IMR-90 (cell line): Measurements from ENCODE around the gene PRPSAP1. TPM values are rescaled to one million over a fixed set of nuclear protein-coding genes. Genes with fewer than 3 reads are reported as not detected.

ENCODE experiments used
- ATAC-seq: fragments of 200-7000 bp; cut with Tn5 transposase; 2 replicates; pipeline ENCODE4 v1.9.1; 2020; ENCODE audit warnings: low read depth, mild to moderate bottlenecking, moderate library complexity
- BruUV-seq: library from RNA; stranded (reverse); fragments of 400-500 nt; replicated peaks from 2 replicates; lab custom pipeline; 2021; lab: Mats Ljungman, UMichigan
- CTCF ChIA-PET: fragments of 300-600 bp; formaldehyde crosslinking; extraction: SDS; loops from one replicate; lab custom pipeline; 2021; ENCODE audit warnings: antibody characterized with exemption; lab: Yijun Ruan, JAX
- POLR2A ChIA-PET: fragments of 300-600 bp; sonication (Branson Sonifier 250); formaldehyde crosslinking; loops from one replicate; lab custom pipeline; 2022; ENCODE audit warnings: antibody characterized with exemption; ENCODE audit not compliant: unreplicated experiment; lab: Charles Lee
- DNase-seq: peaks from one replicate; pipeline ENCODE4 v3.0.0; 2013
- H2AFZ ChIP-seq: replicated peaks from 2 replicates; pipeline ENCODE3; 2013; ENCODE audit warnings: low read length, mild to moderate bottlenecking; ENCODE audit not compliant: poor library complexity
- H2AK5ac ChIP-seq: 2 replicates; pipeline ENCODE4 v1.6.1; 2013; ENCODE audit warnings: low read depth, low read length, inconsistent platforms
- H2AK9ac ChIP-seq: replicated peaks from 2 replicates; pipeline ENCODE3; 2013; ENCODE audit warnings: mild to moderate bottlenecking, low read depth, low read length, moderate library complexity; ENCODE audit not compliant: poor library complexity
- H2BK120ac ChIP-seq: 2 replicates; pipeline ENCODE4 v1.6.1; 2013; ENCODE audit warnings: low read depth, low read length, inconsistent platforms
- H2BK15ac ChIP-seq: 3 replicates; pipeline ENCODE4 v1.6.1; 2013; ENCODE audit warnings: low read depth, low read length, inconsistent platforms
- H2BK20ac ChIP-seq: 2 replicates; pipeline ENCODE4 v1.6.1; 2013; ENCODE audit warnings: low read depth, mild to moderate bottlenecking, inconsistent platforms, low read length, moderate library complexity
- H2BK5ac ChIP-seq: 2 replicates; pipeline ENCODE4 v1.6.1; 2013; ENCODE audit warnings: mild to moderate bottlenecking, low read depth, low read length, inconsistent platforms; ENCODE audit not compliant: poor library complexity, severe bottlenecking
- H3K14ac ChIP-seq: replicated peaks from 2 replicates; pipeline ENCODE4 v1.6.1; 2013; ENCODE audit warnings: low read depth, low read length, inconsistent platforms
- H3K18ac ChIP-seq: 2 replicates; pipeline ENCODE4 v1.6.1; 2013; ENCODE audit warnings: low read depth, low read length, control low read depth
- H3K23ac ChIP-seq: 2 replicates; pipeline ENCODE4 v1.6.1; 2013; ENCODE audit warnings: low read depth, low read length, inconsistent platforms
- H3K27ac ChIP-seq: 2 replicates; pipeline ENCODE4 v1.5.1; 2013; ENCODE audit warnings: mild to moderate bottlenecking, control low read depth, low read length; ENCODE audit not compliant: insufficient read depth
- H3K27me3 ChIP-seq: 2 replicates; pipeline ENCODE4 v1.6.1; 2013; ENCODE audit warnings: low read length; ENCODE audit not compliant: control insufficient read depth, insufficient read depth
- H3K36me3 ChIP-seq: 2 replicates; pipeline ENCODE4 v1.6.1; 2013; ENCODE audit warnings: low read length, mixed read lengths; ENCODE audit not compliant: control insufficient read depth, insufficient read depth
- H3K4ac ChIP-seq: 2 replicates; pipeline ENCODE4 v1.6.1; 2013; ENCODE audit warnings: low read depth, low read length, inconsistent platforms
- H3K4me1 ChIP-seq: 2 replicates; pipeline ENCODE4 v1.6.1; 2013; ENCODE audit warnings: low read length, mixed read lengths; ENCODE audit not compliant: control insufficient read depth, insufficient read depth
- H3K4me2 ChIP-seq: 2 replicates; pipeline ENCODE4 v1.6.1; 2013; ENCODE audit warnings: low read depth, mild to moderate bottlenecking, control low read depth, low read length, moderate library complexity
- H3K4me3 ChIP-seq: 2 replicates; pipeline ENCODE4 v1.5.1; 2013; ENCODE audit warnings: low read depth, mild to moderate bottlenecking, control low read depth, low read length, moderate library complexity; ENCODE audit not compliant: insufficient read depth
- H3K56ac ChIP-seq: 2 replicates; pipeline ENCODE4 v1.6.1; 2013; ENCODE audit warnings: low read length, inconsistent platforms; ENCODE audit not compliant: insufficient read depth; ENCODE audit errors: extremely low read depth
- H3K79me1 ChIP-seq, 2 experiments: 2 replicates each; pipeline ENCODE4 v1.6.1; 2013; ENCODE audit warnings: low read length in 2 of 2, inconsistent platforms in 1 of 2, low read depth in 1 of 2
- H3K9ac ChIP-seq: 2 replicates; pipeline ENCODE4 v1.6.1; 2013; ENCODE audit warnings: low read depth, low read length, control low read depth
- H3K9me1 ChIP-seq: 2 replicates; pipeline ENCODE4 v1.6.1; 2013; ENCODE audit warnings: low read length, inconsistent platforms; ENCODE audit not compliant: insufficient read depth
- H3K9me3 ChIP-seq: 2 replicates; pipeline ENCODE4 v1.6.1; 2013; ENCODE audit warnings: low read length; ENCODE audit not compliant: control insufficient read depth, insufficient read depth
- H4K20me1 ChIP-seq: 2 replicates; pipeline ENCODE4 v1.6.1; 2013; ENCODE audit warnings: low read length, inconsistent platforms; ENCODE audit not compliant: insufficient read depth
- H4K5ac ChIP-seq: 2 replicates; pipeline ENCODE4 v1.6.1; 2013; ENCODE audit warnings: mild to moderate bottlenecking, low read depth, low read length, control low read depth
- H4K8ac ChIP-seq, 2 experiments: 2 replicates each; pipeline ENCODE4 v1.6.1; 2013; ENCODE audit warnings: low read depth in 2 of 2, low read length in 2 of 2, control low read depth in 1 of 2, inconsistent platforms in 1 of 2
- H4K91ac ChIP-seq: 2 replicates; pipeline ENCODE4 v1.6.1; 2013; ENCODE audit warnings: low read depth, low read length, inconsistent platforms; ENCODE audit not compliant: insufficient read depth
- BHLHE40 ChIP-seq: fragments of 150-350 bp; IDR thresholded peaks from 2 replicates; pipeline ENCODE4 v1.6.1; 2016; ENCODE audit warnings: mild to moderate bottlenecking, low read depth, low read length
- CEBPB ChIP-seq: IDR thresholded peaks from 2 replicates; pipeline ENCODE4 v1.6.1; 2012; ENCODE audit warnings: low read depth, low read length, improper control_type of control experiment
- CHD1 ChIP-seq: IDR thresholded peaks from 2 replicates; pipeline ENCODE4 v1.6.1; 2012; ENCODE audit warnings: low read depth, low read length, improper control_type of control experiment
- FOS ChIP-seq: fragments of 150-350 bp; IDR thresholded peaks from 2 replicates; pipeline ENCODE4 v1.6.1; 2016; ENCODE audit warnings: low read depth, low read length
- MAFK ChIP-seq: IDR thresholded peaks from 2 replicates; pipeline ENCODE4 v1.6.1; 2012; ENCODE audit warnings: low read depth, low read length, improper control_type of control experiment
- MAZ ChIP-seq: IDR thresholded peaks from 2 replicates; pipeline ENCODE4 v1.6.1; 2012; ENCODE audit warnings: low read depth, mild to moderate bottlenecking, low read length, improper control_type of control experiment, moderate library complexity, borderline replicate concordance
- MXI1 ChIP-seq: IDR thresholded peaks from 2 replicates; pipeline ENCODE4 v1.6.1; 2012; ENCODE audit warnings: low read depth, mild to moderate bottlenecking, low read length, moderate library complexity, borderline replicate concordance
- NFE2L2 ChIP-seq: fragments of 150-350 bp; IDR thresholded peaks from 2 replicates; pipeline ENCODE4 v1.6.1; 2016; ENCODE audit warnings: low read depth, mild to moderate bottlenecking, low read length
- POLR2A ChIP-seq: IDR thresholded peaks from 2 replicates; pipeline ENCODE4 v1.6.1; 2012; ENCODE audit warnings: mild to moderate bottlenecking, low read depth, low read length
- RAD21 ChIP-seq: IDR thresholded peaks from 2 replicates; pipeline ENCODE4 v1.6.1; 2012; ENCODE audit warnings: low read length, improper control_type of control experiment
- RCOR1 ChIP-seq: IDR thresholded peaks from 2 replicates; pipeline ENCODE4 v1.6.1; 2012; ENCODE audit warnings: mild to moderate bottlenecking, low read length, improper control_type of control experiment; ENCODE audit not compliant: insufficient replicate concordance
- RFX5 ChIP-seq: IDR thresholded peaks from 2 replicates; pipeline ENCODE4 v1.8.0; 2012; ENCODE audit warnings: low read depth, mild to moderate bottlenecking, low read length, moderate library complexity
- SMC3 ChIP-seq: fragments of 150-350 bp; IDR thresholded peaks from 2 replicates; pipeline ENCODE4 v1.6.1; 2016; ENCODE audit warnings: low read depth, mild to moderate bottlenecking, antibody characterized with exemption, low read length, moderate library complexity
- USF2 ChIP-seq: fragments of 150-350 bp; IDR thresholded peaks from 2 replicates; pipeline ENCODE4 v1.6.1; 2017; ENCODE audit warnings: mild to moderate bottlenecking, antibody characterized with exemption, low read length, low read depth
- WGBS, 2 experiments: methylation state at CpG; one replicate each; pipeline versions ENCODE4 v1.1.5 to v1.1.7; 2013; ENCODE audit warnings: missing lambda C conversion rate in 2 of 2; ENCODE audit not compliant: insufficient read length in 1 of 2; ENCODE audit errors: extremely low coverage in 2 of 2; 5-methylcytosine and 5-hydroxymethylcytosine counted together
- dilution Hi-C: fragments of 300-500 bp; cut with HindIII; formaldehyde crosslinking; loops from one replicate; pipeline ENCODE4 v1.14.3; 2018; ENCODE audit warnings: low sequenced_read_pairs; ENCODE audit not compliant: unreplicated experiment
- in situ Hi-C: fragments of 300-500 bp; cut with MboI; formaldehyde crosslinking; loops from 3 replicates; pipeline ENCODE4 v1.14.3; 2019; ENCODE audit warnings: low sequenced_read_pairs, inconsistent platforms, mixed read lengths
- intact Hi-C: fragments of 100-400 bp; cut with micrococcal nuclease; formaldehyde crosslinking; loops from 2 replicates; pipeline ENCODE4 v1.10.0; 2022
- polyA plus RNA-seq, 3 experiments: library from polyadenylated mRNA; depleted of rRNA; stranded (reverse); fragments of >200 nt; gene quantifications; 2 replicates each; pipeline ENCODE4 v1.2.3, GENCODE V29; 2012; ENCODE audit warnings: low replicate concordance in 1 of 3
- total RNA-seq: library from RNA; depleted of rRNA; stranded (reverse); fragments of >200 nt; gene quantifications from 2 replicates; pipeline ENCODE4 v1.2.3, GENCODE V29; 2012
- TF ChIP-seq, protein P1 (sequence below): conservative IDR thresholded peaks from 2 replicates; pipeline ENCODE4 v1.5.1; 2012; ENCODE audit warnings: mild to moderate bottlenecking, low read depth, low read length, improper control_type of control experiment

PRPSAP1 gene
- total and polyA plus RNA-seq, 2 of the 4 experiments (the other 2 are of a cell fraction), result 34.4 to 48.6 TPM

GRCh38 chr17:76264755-76265623, 88.7 kb downstream of the PRPSAP1 start, which contains the start of gene UBALD2:
Gene UBALD2, plus strand, starts transcription at chr17:76265348. Its CDS starts 158 bp downstream, at chr17:76265506.
- BruUV-seq, result no TSS peak
- Histone ChIP-seq H3K9ac (peak within 1 kb of the TSS; percentile 69), H2BK120ac (peak within 1 kb of the TSS; percentile 67), H4K8ac (peak within 1 kb of the TSS; percentile 30 to 95), H3K18ac (peak within 1 kb of the TSS; percentile 54), H3K14ac (peak within 1 kb of the TSS; percentile 99), H2AK9ac (peak within 1 kb of the TSS; percentile 98), H3K9me1 (peaks cover 15% of the 10 kb centered on the region), H3K23ac (peak within 1 kb of the TSS; percentile 99; the same call in 1 of the 2 replicates), H3K4me1 (peaks cover 10% of the 10 kb centered on the region), H4K91ac (peak within 1 kb of the TSS; percentile 96), H2BK15ac (peak within 1 kb of the TSS; percentile 75; the same call in 2 of the 3 replicates), H2BK5ac (peak within 1 kb of the TSS; percentile 88), H4K5ac (peak within 1 kb of the TSS; percentile 13; the same call in 1 of the 2 replicates), H3K27me3 (no peaks in the 10 kb centered on the region), H2BK20ac (peak within 1 kb of the TSS; percentile 60), H3K79me1 (peaks cover 27 to 49% of the 10 kb centered on the region in 2 experiments), H3K4ac (peak within 1 kb of the TSS; percentile 96), H3K4me3 (peak within 1 kb of the TSS; percentile 100), H2AK5ac (peak within 1 kb of the TSS; percentile 92), H3K4me2 (peak within 1 kb of the TSS; percentile 88), H3K56ac (peak within 1 kb of the TSS; percentile 93), H3K9me3 (no peaks in the 10 kb centered on the region), H3K36me3 (peaks cover 4% of the 10 kb centered on the region), H2AFZ (peak within 1 kb of the TSS; percentile 97), H4K20me1 (no peaks in the 10 kb centered on the region), H3K27ac (peak within 1 kb of the TSS; percentile 59)
- in situ Hi-C loops, result no loop called here
- dilution Hi-C loops, result no loop called here
- ATAC-seq, result peak; percentile 95
- DNase-seq, result peak; percentile 100
- intact Hi-C loops, result loop anchor here (2.0 to 5.0 kb wide), 2 partner anchors 24 to 128 kb away; partner anchors contain the start of gene RNF157
- ChIA-PET POLR2A (interaction anchor here (0.6 kb wide), 1 partner anchor 15 kb away, joined by 4 read pairs; no protein-coding TSS in a partner anchor), CTCF (interaction anchor here (0.7 to 1.3 kb wide), 4 partner anchors 8 to 51 kb away, joined by 3 to 4 read pairs (median 3); no protein-coding TSS in a partner anchor)
- WGBS, 2 experiments, result 0% methylated on average over 48 of the region's 94 CpGs; no CpG with 5 or more reads in 1 of the 2 experiments
- TF ChIP-seq, protein P1, sequence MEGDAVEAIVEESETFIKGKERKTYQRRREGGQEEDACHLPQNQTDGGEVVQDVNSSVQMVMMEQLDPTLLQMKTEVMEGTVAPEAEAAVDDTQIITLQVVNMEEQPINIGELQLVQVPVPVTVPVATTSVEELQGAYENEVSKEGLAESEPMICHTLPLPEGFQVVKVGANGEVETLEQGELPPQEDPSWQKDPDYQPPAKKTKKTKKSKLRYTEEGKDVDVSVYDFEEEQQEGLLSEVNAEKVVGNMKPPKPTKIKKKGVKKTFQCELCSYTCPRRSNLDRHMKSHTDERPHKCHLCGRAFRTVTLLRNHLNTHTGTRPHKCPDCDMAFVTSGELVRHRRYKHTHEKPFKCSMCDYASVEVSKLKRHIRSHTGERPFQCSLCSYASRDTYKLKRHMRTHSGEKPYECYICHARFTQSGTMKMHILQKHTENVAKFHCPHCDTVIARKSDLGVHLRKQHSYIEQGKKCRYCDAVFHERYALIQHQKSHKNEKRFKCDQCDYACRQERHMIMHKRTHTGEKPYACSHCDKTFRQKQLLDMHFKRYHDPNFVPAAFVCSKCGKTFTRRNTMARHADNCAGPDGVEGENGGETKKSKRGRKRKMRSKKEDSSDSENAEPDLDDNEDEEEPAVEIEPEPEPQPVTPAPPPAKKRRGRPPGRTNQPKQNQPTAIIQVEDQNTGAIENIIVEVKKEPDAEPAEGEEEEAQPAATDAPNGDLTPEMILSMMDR, result no peak
- peak; percentile 83; the same call in 1 of the 2 replicates for TF ChIP-seq FOS
- peak; percentile 67; the same call in 1 of the 2 replicates for TF ChIP-seq MAZ
- TF ChIP-seq RFX5, result no peak
- TF ChIP-seq RAD21, result no peak
- peak; percentile 9; the same call in 1 of the 2 replicates for TF ChIP-seq MAFK
- TF ChIP-seq POLR2A, result peak; percentile 87
- peak; percentile 39; the same call in 1 of the 2 replicates for TF ChIP-seq USF2
- peak; percentile 82 for TF ChIP-seq CEBPB
- no peak for TF ChIP-seq CHD1
- TF ChIP-seq SMC3, result no peak
- peak; percentile 68 for TF ChIP-seq MXI1
- TF ChIP-seq BHLHE40, result no peak; the same call in 1 of the 2 replicates
- no peak for TF ChIP-seq NFE2L2
- no peak for TF ChIP-seq RCOR1
